Fibroblast of mammary gland (primary cell): ENCODE results near the gene NR2C2.

Experiments
- DNase-seq: peaks from one replicate; pipeline ENCODE4 v3.0.0-alpha.2; 2010; ENCODE audit warnings: low read depth
- H3K4me3 ChIP-seq: 2 replicates; pipeline ENCODE4 v1.5.1; 2011; ENCODE audit warnings: low read depth, mild to moderate bottlenecking, low read length, moderate library complexity; ENCODE audit not compliant: control insufficient read depth
- CTCF ChIP-seq: conservative IDR thresholded peaks from 2 replicates; pipeline ENCODE4 v1.5.1; 2011; ENCODE audit warnings: low read depth, low read length, inconsistent platforms; ENCODE audit not compliant: control insufficient read depth, insufficient read depth

The NR2C2 gene

DNA sequence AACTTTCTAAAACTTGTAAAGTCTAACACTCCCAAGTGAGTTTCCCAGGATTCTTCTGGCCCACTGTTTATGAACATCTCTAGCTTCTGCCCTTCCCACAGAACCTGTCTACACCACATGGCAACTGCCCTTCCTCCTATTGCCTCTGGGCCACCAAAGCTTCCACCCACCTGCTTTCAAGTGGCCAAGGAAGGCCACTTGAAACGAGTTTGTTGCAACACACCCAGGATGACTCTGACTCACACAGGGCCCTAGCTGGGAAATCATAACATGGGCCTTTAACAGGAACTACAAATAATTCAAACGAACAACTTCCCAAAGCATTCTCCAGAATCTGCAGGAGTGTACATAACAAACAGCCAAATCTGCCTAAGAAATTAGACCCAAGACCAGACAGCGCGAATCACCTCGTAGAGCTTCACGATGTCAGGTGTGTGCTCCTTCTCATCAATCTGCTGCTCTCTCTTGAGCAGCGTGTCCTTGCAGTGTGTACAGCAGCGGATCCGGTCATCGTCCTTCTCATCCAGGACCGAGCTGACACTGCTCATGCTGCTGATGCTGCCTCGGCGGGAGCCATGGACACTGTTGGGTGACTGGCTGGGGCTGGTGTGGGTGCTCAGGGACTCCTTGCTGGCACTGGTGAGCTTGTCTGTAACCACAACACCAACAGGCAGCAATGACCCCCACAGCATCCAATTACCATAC, 134.7 kb downstream of the NR2C2 start:
- TF ChIP-seq CTCF: no peak
- DNase-seq: peak; percentile 75
- H3K4me3 ChIP-seq: no peak overlapping the region

DNA sequence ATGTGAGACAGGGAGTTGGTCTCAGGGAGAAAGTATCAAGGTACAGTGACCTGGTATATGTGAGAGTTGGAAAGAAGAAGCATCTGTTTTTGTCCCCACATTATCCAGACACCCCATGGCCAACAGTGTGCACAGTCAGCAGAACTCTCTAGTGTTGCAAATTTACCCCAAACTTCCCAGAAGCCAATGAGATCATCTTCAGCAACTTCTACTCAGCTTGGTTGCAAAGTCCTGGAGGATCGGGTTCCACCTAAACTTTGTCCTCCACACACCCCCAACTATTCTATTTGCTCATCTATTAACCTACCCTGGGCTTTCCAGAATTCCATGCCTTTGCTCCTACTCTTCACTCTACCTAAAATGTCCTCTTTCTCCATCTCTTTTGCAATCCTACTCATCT, 135.9 kb downstream of the NR2C2 start:
- no peak for TF ChIP-seq CTCF
- no peak overlapping the region for H3K4me3 ChIP-seq
- peak; percentile 26 for DNase-seq

GRCh38 chr3:15086263-15086662, 138.9 kb downstream of the NR2C2 start:
- no peak for DNase-seq
- H3K4me3 ChIP-seq: no peak overlapping the region
- TF ChIP-seq CTCF: no peak

DNA sequence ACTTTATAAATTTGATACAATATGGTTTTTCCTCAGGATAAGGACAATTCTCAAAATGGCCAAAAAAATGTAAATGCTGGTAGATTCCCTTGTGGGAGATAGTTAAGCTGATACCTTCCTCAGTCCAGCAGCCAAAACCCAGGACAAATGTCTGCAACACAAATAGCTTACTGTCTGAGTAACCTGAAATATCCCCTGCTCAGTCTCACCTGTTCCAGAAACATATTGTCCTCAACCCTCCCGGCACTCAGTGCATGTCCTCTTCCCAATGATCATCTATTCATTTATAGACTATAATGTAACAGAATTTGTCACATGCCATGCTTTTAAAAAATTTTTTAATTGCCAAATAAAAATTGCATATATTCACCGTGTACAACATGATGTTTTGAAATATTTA, 139.3 kb downstream of the NR2C2 start:
- H3K4me3 ChIP-seq: no peak overlapping the region
- no peak for TF ChIP-seq CTCF
- no peak for DNase-seq

DNA sequence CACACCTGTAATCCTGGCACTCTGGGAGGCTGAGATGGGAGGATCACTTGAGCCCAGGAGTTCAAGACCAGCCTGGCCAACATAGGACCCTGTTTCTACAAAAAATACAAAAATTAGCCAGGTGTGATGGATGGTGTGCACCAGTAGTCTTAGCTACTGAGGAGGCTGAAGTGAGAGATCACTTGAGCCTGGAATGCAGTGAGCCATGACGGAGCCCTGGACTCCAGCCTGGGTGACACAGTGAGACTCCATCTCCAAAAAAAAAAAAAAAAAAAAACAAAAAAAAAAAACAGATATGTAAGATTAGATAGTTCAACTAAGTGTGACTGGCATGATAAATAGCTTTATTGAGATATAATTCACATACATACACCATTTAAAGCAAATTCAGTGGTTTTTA, 141.8 kb downstream of the NR2C2 start:
- no peak for TF ChIP-seq CTCF
- DNase-seq: no peak
- H3K4me3 ChIP-seq: no peak overlapping the region

DNA sequence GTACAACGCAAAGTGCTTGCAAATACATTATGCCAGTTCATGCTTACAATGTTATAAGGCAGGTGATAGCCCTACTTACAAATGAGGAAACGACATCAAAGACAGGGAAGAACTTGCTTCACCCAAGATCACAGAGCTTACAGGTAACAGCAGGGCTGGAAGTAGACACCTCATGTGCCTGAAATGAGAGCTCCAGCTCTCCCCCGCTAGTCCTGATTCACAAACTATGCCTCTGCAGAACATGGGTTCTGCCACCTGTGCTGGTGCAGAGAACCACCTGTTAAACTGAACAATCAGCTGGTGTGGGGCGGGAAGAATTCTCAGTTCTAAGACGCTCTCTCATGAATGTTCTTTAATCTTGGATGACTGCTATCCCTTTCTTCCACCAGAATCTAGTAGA, 144.2 kb downstream of the NR2C2 start:
- no peak for DNase-seq
- no peak overlapping the region for H3K4me3 ChIP-seq
- no peak for TF ChIP-seq CTCF

DNA sequence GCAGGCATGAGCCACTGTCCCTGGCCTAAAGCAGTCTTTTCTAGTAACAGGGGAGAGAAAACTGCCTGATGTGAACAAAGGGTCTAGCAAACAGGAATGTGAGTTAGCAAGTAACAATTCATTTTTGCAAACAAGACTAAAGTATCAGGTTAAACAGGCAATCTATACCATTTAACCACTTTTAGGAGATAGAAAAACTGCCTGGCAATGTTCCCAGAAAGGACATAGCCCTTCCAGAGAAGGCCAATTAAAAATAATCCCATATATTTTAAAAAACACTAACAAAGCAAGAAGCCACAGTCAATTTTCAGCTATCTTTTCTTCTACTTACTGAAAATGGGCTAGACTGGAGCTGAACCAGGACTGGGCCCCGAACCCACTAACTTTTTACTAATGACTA, 145.3 kb downstream of the NR2C2 start:
- H3K4me3 ChIP-seq: no peak overlapping the region
- no peak for DNase-seq
- TF ChIP-seq CTCF: no peak
